ENCODE data around the gene MST1.

The MST1 gene

GRCh38 chr3:49654955-49655556 is 34.2 kb downstream of the MST1 start:
- DNase-seq = peak; percentile 4

- no peak for DNase-seq
Observed at GRCh38 chr3:49654176-49654825, 35.0 kb downstream of the MST1 start.

- no peak for DNase-seq
Observed at GRCh38 chr3:49653621-49654020, 35.7 kb downstream of the MST1 start.

- no peak for DNase-seq
Observed at GRCh38 chr3:49652903-49653415, 36.3 kb downstream of the MST1 start.

- DNase-seq = no peak
Observed at GRCh38 chr3:49652218-49652902, 36.9 kb downstream of the MST1 start.

GRCh38 chr3:49650637-49651036 is 38.6 kb downstream of the MST1 start:
- DNase-seq = no peak

- no peak for DNase-seq
Observed at GRCh38 chr3:49650177-49650576, 39.1 kb downstream of the MST1 start.

- DNase-seq = no peak
Observed at GRCh38 chr3:49649576-49649975, 39.7 kb downstream of the MST1 start.

GRCh38 chr3:49648354-49649019 is 40.8 kb downstream of the MST1 start:
- no peak for DNase-seq

- no peak for DNase-seq
Observed at GRCh38 chr3:49647741-49648140, 41.5 kb downstream of the MST1 start.

- DNase-seq = no peak
Observed at GRCh38 chr3:49646236-49646635, 43.0 kb downstream of the MST1 start.

GRCh38 chr3:49644684-49645083 is 44.6 kb downstream of the MST1 start:
- no peak for DNase-seq

GRCh38 chr3:49642708-49643145 is 46.5 kb downstream of the MST1 start:
- DNase-seq = no peak

- no peak for DNase-seq
Observed at GRCh38 chr3:49641921-49642707, 47.2 kb downstream of the MST1 start.

- no peak for DNase-seq
Observed at GRCh38 chr3:49641292-49641691, 48.0 kb downstream of the MST1 start.

- DNase-seq = no peak
Observed at GRCh38 chr3:49639551-49639950, 49.7 kb downstream of the MST1 start.

GRCh38 chr3:49638445-49638844 is 50.8 kb downstream of the MST1 start:
- no peak for DNase-seq

GRCh38 chr3:49636883-49637609 is 52.2 kb downstream of the MST1 start:
- DNase-seq = no peak

GRCh38 chr3:49634736-49635135 is 54.5 kb downstream of the MST1 start:
- DNase-seq = no peak

Measured in NCI-H2171 treated with DMSO at 0.1 percent for 48 hours (cell line).